GM13977 (cell line): ENCODE measurements around the gene B4GALT7.
A peak's percentile ranks its signal among the peaks of the same experiment; 100 is the strongest.

Experiments used
- DNase-seq: peaks from one replicate; pipeline ENCODE4 v3.0.0; 2012; ENCODE audit warnings: low spot score
- CTCF ChIP-seq: IDR thresholded peaks from 2 replicates; pipeline ENCODE4 v1.5.1; 2012; ENCODE audit warnings: mild to moderate bottlenecking, control low read depth; ENCODE audit not compliant: insufficient read depth; ENCODE audit errors: extremely low read depth, missing control alignments
- in situ Hi-C: fragments of 300-500 bp; cut with MboI; formaldehyde crosslinking; loops from one replicate; pipeline ENCODE4 v1.12.0; 2022; ENCODE audit warnings: low sequenced_read_pairs, low pct_unique_long_range_greater_than_20kb, mixed read lengths, inconsistent platforms; ENCODE audit not compliant: unreplicated experiment

Gene B4GALT7

GRCh38 chr5:177607452-177608192 is 7.7 kb downstream of the B4GALT7 start:
- DNase-seq: peak; percentile 77
- in situ Hi-C loops: no loop called here
- TF ChIP-seq CTCF: peak; percentile 88

GRCh38 chr5:177608243-177609075 is 8.5 kb downstream of the B4GALT7 start:
- no peak for DNase-seq
- in situ Hi-C loops: no loop called here
- no peak for TF ChIP-seq CTCF

GRCh38 chr5:177609076-177610059 is 9.4 kb downstream of the B4GALT7 start:
- no peak for DNase-seq
- in situ Hi-C loops: no loop called here
- no peak for TF ChIP-seq CTCF

DNA sequence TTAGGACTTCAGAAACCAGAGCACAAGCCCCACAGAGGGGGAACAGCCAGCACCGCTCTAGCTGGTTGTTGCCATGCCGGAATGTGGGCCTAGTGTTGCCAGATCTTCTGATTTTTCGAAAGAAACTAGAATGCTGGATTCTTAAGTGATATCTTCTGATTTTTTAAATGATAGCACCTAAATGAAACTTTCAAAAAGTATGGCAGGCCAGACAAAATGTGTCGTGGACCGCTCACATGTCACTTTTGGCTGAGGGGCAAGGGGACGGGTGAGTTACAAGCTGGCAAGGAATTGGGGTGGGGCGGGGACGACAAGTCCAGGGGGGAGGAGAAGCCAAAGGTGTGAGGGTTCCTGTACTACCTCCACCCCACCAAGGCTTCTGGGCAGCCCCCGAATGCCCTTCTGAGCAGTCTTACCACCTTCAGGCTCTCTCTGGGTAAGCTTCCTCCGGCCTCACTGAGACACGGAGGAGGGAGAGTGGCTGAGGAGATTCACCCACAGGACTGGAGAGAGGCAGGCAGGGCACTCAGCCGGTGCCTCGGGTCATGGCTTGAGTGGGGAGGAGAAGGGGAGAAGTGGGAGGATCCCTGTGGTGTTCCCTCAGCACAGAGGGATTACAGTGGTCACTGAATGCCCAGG is 10.3 kb downstream of the B4GALT7 start:
- in situ Hi-C loops: no loop called here
- no peak for TF ChIP-seq CTCF
- DNase-seq: no peak

DNA sequence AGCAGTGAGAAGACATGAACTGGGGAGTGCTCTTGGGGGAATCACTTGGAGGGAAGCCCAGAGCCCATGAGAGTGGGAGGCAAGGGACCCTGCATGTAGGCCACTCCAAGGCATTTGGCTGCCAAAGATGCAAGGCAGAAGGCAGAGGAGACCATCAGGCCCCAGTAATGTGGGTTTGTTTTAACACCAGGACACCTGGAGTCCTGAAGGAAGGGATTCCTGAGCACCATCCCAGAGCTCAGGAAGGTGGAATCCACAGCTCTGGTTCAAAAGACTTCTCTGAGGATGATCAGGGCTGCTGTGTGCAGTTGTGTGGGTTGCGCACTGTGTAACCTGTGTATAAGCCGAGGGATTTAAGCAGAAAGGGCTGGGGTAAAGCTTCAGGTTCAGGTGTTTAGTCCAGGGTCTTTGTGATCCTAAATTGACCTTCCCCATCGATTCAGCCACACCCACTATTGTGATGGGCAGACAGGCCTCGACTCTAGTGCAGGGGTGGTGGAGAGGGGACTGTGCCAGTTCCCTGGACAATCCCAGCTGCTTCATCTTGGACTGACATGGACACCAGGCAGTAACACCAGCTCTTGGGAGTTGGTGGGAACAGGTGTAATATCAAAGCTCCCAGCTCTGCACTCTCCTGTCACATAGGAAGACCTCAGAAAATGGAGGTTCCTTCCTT is 11.0 kb downstream of the B4GALT7 start:
- no peak for TF ChIP-seq CTCF
- in situ Hi-C loops: no loop called here
- DNase-seq: no peak
